ENCODE results near the gene ZC3H13. TPM values are rescaled to one million over a fixed set of nuclear protein-coding genes. Genes with fewer than 3 reads are reported as not detected.

ZC3H13 gene
- total RNA-seq, 1 donor from 2014 or later: 72.3 TPM

- H3K4me1 Mint-ChIP-seq (ENCODE audit: low read depth, unreplicated experiment): no peaks in the 10 kb centered on the region
- TF ChIP-seq CTCF (IDR thresholded peaks at IDR 0.05; ENCODE audit: partially characterized antibody, unreplicated experiment): no peak
Observed at GRCh38 chr13:46015366-46015765, 37.2 kb downstream of the ZC3H13 start.

GRCh38 chr13:46012404-46012803, 40.1 kb downstream of the ZC3H13 start:
- no peak for TF ChIP-seq CTCF (IDR thresholded peaks at IDR 0.05; ENCODE audit: partially characterized antibody, unreplicated experiment)
- Mint-ChIP-seq H3K4me3 (ENCODE audit: unreplicated experiment) (no peak overlapping the region), H3K36me3 (ENCODE audit: unreplicated experiment) (no peaks in the 10 kb centered on the region), H3K4me1 (ENCODE audit: low read depth, unreplicated experiment) (no peaks in the 10 kb centered on the region), H3K27me3 (ENCODE audit: unreplicated experiment) (no peaks in the 10 kb centered on the region), H3K27ac (ENCODE audit: unreplicated experiment) (no peak overlapping the region), H3K9me3 (ENCODE audit: unreplicated experiment) (no peaks in the 10 kb centered on the region)
- DNase-seq: no peak

More at GRCh38 chr13:46015366-46015765, 37.2 kb downstream of the ZC3H13 start:
- no peak for DNase-seq
- H3K4me3 Mint-ChIP-seq (ENCODE audit: unreplicated experiment): no peak overlapping the region
- no peaks in the 10 kb centered on the region for H3K9me3 Mint-ChIP-seq (ENCODE audit: unreplicated experiment)
- H3K27ac Mint-ChIP-seq (ENCODE audit: unreplicated experiment): no peak overlapping the region
- H3K27me3 Mint-ChIP-seq (ENCODE audit: unreplicated experiment): no peaks in the 10 kb centered on the region
- H3K36me3 Mint-ChIP-seq (ENCODE audit: unreplicated experiment): no peaks in the 10 kb centered on the region

GRCh38 chr13:46010148-46010547, 42.4 kb downstream of the ZC3H13 start:
- Mint-ChIP-seq H3K9me3 (ENCODE audit: unreplicated experiment) (no peaks in the 10 kb centered on the region), H3K27ac (ENCODE audit: unreplicated experiment) (no peak overlapping the region), H3K4me3 (ENCODE audit: unreplicated experiment) (no peak overlapping the region), H3K27me3 (ENCODE audit: unreplicated experiment) (no peaks in the 10 kb centered on the region), H3K36me3 (ENCODE audit: unreplicated experiment) (no peaks in the 10 kb centered on the region), H3K4me1 (ENCODE audit: low read depth, unreplicated experiment) (peaks cover 1% of the 10 kb centered on the region)
- DNase-seq: no peak
- TF ChIP-seq CTCF (IDR thresholded peaks at IDR 0.05; ENCODE audit: partially characterized antibody, unreplicated experiment): peak; percentile 39

GRCh38 chr13:46008631-46009030, 43.9 kb downstream of the ZC3H13 start:
- Mint-ChIP-seq H3K27me3 (ENCODE audit: unreplicated experiment) (no peaks in the 10 kb centered on the region), H3K27ac (ENCODE audit: unreplicated experiment) (no peak overlapping the region), H3K4me3 (ENCODE audit: unreplicated experiment) (no peak overlapping the region), H3K9me3 (ENCODE audit: unreplicated experiment) (no peaks in the 10 kb centered on the region), H3K36me3 (ENCODE audit: unreplicated experiment) (no peaks in the 10 kb centered on the region), H3K4me1 (ENCODE audit: low read depth, unreplicated experiment) (peaks cover 1% of the 10 kb centered on the region)
- TF ChIP-seq CTCF (IDR thresholded peaks at IDR 0.05; ENCODE audit: partially characterized antibody, unreplicated experiment): no peak
- no peak for DNase-seq

- H3K27me3 Mint-ChIP-seq (ENCODE audit: unreplicated experiment): no peaks in the 10 kb centered on the region
- DNase-seq: no peak
- no peak for TF ChIP-seq CTCF (IDR thresholded peaks at IDR 0.05; ENCODE audit: partially characterized antibody, unreplicated experiment)
- H3K4me1 Mint-ChIP-seq (ENCODE audit: low read depth, unreplicated experiment): peaks cover 1% of the 10 kb centered on the region
- no peaks in the 10 kb centered on the region for H3K36me3 Mint-ChIP-seq (ENCODE audit: unreplicated experiment)
- H3K9me3 Mint-ChIP-seq (ENCODE audit: unreplicated experiment): no peaks in the 10 kb centered on the region
- no peak overlapping the region for H3K27ac Mint-ChIP-seq (ENCODE audit: unreplicated experiment)
- no peak overlapping the region for H3K4me3 Mint-ChIP-seq (ENCODE audit: unreplicated experiment)
Observed at GRCh38 chr13:46006688-46007452, 45.7 kb downstream of the ZC3H13 start.

Measured in glutamatergic neuron (in vitro differentiated cells).